NCI-H2227 (cell line): ENCODE data around the gene ACSS3.

ENCODE experiments used
- DNase-seq: peaks from one replicate; lab custom pipeline; 2025; ENCODE audit not compliant: unreplicated experiment; lab: John Stamatoyannopoulos, UW

ACSS3 gene

DNA sequence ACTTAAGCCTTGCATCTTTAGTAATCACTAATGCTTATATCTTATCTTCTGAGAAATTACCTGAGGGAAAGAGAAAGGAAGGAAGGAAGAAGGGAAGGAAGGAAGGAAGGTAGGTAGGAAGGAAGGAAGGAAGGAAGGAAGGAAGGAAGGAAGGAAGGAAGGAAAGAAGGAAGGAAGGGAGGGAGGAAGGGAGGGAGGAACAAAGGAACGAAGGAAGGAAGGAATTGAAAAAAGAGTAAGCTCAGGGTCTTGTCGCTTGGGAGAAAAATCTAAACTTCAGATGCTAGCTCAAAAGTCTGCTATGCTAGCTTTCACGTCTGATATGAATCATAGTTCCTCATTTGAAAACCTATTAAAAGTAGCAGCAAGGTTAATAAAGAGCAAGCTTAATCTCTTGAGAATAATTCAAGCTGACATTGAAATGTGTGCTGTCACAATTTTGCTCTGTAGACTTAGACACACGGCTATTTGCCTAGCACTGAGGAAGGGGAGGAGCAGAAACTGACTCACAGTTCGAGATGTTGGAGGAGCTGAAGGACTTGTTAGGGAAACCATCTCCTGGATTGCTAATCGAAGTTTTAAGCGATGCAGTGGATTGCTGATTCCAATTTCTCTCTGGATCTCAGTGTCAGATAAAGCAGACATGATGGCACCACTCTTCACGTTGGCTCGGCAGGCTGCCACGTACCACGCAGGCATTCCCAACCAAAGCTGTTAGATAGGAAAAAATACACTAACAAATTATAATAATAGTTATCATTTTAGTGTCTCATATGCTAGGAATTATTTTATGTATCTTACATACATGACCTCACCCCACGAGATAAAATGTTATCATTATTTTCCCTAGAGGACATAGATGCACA lies 216.7 kb downstream of the ACSS3 start:
- no peak for DNase-seq

DNA sequence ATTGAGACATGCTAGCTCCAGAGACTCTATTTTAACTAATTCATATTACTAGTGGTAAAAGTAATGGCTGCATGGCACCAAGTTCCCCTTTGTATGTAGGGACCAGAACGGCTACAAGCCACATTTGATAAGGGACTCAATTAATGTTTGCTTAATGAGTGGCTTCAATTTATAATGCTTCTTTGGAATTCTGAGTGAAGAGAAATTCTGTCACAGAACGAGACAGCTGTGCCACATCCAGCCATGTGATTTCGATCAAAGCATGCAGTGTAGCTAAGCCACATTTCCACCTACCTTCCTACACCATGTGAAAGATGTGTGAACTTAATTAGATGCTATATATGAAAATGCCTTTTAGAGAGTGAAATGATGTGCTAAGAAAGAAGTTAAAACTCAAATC lies 217.4 kb downstream of the ACSS3 start:
- no peak for DNase-seq

DNA sequence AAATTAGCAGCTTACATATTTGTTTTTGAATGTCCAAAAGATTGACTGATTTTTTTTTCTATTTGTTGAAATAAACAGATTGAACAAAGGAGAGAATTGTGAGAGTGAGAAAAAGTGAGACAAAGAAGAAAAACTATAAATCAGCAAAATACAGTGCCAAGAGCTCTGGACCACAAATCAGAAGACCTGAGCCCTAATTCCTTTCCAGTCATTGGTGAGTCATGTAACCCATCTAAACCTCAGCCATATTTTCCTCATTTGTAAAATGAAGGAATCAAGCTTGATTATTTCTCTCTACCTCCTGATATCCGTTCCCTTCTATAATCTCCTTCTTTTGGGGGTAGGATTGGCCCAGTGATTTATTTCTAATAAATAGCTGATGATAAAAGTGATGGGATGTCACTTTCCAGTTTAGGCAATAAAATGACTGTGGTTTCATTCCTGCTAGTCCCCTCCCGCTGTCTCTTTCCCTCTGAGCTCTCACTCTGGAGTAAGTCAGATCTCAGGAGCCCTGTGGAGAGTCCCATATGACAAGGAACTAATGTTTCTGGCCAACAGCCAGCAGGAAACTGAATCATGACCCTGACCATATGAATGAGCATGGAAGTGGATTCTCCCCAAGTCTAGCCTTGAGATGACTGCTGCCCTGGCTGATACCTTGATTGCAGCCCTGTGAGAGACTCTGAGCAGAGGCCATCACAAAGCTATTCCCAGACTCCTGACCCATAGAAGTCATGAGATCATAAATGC lies 218.9 kb downstream of the ACSS3 start:
- peak; percentile 14 for DNase-seq

DNA sequence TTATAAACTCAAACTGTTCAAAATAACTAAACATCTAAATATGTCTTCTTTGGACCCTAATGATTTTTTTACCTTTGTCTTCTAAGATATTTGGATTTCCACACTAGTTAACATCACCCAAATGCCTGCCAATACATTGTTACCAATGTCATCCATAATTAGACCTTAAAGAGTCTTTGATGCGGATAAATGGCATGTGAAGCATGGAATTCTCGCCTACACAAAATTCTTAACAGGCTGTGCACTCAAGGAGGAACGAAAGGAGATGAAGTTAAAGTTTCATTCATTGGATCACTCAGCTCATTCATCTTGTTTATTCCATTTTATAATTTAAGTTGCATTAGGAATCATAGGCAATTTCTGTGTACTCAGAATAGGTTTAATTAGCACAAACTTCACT lies 219.7 kb downstream of the ACSS3 start:
- DNase-seq = no peak

DNA sequence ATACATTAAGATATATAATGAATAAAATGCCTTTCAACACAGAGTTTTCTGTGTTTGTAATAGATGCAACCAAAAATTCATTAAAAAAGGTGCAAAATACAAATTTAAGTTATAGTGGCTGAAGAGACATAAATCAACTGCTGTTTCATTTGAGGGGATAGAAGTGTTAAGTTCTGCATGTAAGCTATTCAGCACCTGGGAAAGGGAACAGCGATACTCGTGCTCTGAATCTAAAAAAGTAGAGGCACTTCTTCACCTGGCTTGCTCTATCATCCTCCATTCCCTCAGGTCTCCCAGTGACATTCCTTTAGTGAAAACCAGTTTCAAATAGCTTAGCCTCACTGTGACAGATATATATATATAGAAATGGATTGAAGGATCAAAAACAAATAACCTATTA lies 222.6 kb downstream of the ACSS3 start:
- no peak for DNase-seq

DNA sequence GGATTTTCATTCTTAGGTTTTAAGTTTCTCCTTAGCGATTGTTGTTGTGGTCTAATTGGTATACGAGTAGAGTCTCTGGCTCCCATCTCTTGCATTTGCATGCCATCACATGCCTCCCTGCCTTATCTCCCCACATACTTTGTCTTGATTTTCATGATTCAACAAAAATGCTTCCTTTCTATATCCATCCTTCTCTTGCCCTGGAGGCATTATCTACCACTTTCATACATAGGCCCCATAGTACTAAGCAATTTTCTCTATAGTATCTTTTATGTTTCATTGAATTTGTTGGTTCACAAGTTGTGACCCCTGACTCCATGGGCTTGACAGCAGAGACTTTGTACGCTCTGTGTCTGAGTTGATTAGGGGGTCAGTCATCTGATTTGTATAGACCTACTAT lies 226.1 kb downstream of the ACSS3 start:
- DNase-seq = no peak
